Osteoblast (primary cell): Measurements from ENCODE around the gene ZNF763. TPM values are rescaled to one million over a fixed set of nuclear protein-coding genes. Genes with fewer than 3 reads are reported as not detected.
A peak's percentile ranks its signal among the peaks of the same experiment; 100 is the strongest.
"Not testable (repeated sequence)": the region's sequence is repeated elsewhere in the genome, so short reads cannot be mapped to it uniquely, and the experiment has no call there.

ENCODE experiments used
- DNase-seq: peaks from one replicate; pipeline ENCODE4 v3.0.0; 2011; ENCODE audit warnings: low spot score, mixed read lengths; ENCODE audit not compliant: insufficient read length; ENCODE audit errors: missing footprints
- H2AFZ ChIP-seq: 2 replicates; pipeline ENCODE4 v1.6.0; 2011; ENCODE audit warnings: mild to moderate bottlenecking, low read length
- H3K27ac ChIP-seq: 2 replicates; pipeline ENCODE4 v1.5.1; 2011; ENCODE audit warnings: mild to moderate bottlenecking, low read depth, low read length, moderate library complexity
- H3K27me3 ChIP-seq: 2 replicates; pipeline ENCODE4 v1.6.0; 2012; ENCODE audit warnings: mild to moderate bottlenecking, control low read depth, inconsistent platforms, low read length, moderate library complexity; ENCODE audit not compliant: insufficient read depth
- H3K36me3 ChIP-seq: 2 replicates; pipeline ENCODE4 v1.5.1; 2011; ENCODE audit warnings: mild to moderate bottlenecking, low read length, control low read depth, moderate library complexity; ENCODE audit not compliant: insufficient read depth
- H3K4me1 ChIP-seq: 2 replicates; pipeline ENCODE4 v1.5.1; 2011; ENCODE audit warnings: mild to moderate bottlenecking, low read length, control low read depth, moderate library complexity; ENCODE audit not compliant: insufficient read depth
- H3K4me2 ChIP-seq: 2 replicates; pipeline ENCODE4 v1.6.0; 2011; ENCODE audit warnings: mild to moderate bottlenecking, low read length; ENCODE audit not compliant: insufficient read depth
- H3K4me3 ChIP-seq: fragments of 200-600 bp; sonication (generic); 3 replicates; pipeline ENCODE4 v1.5.1; 2012; ENCODE audit warnings: mild to moderate bottlenecking, low read length, inconsistent platforms; ENCODE audit not compliant: insufficient read depth
- H3K79me2 ChIP-seq: 2 replicates; pipeline ENCODE4 v1.6.0; 2012; ENCODE audit warnings: mild to moderate bottlenecking, low read length, control low read depth, inconsistent platforms; ENCODE audit not compliant: insufficient read depth
- H3K9me3 ChIP-seq: 2 replicates; pipeline ENCODE4 v1.5.1; 2011; ENCODE audit warnings: low read depth, low read length, control low read depth
- H4K20me1 ChIP-seq: 2 replicates; pipeline ENCODE4 v1.6.0; 2012; ENCODE audit warnings: mild to moderate bottlenecking, low read length, control low read depth; ENCODE audit not compliant: insufficient read depth
- CTCF ChIP-seq: IDR thresholded peaks from 2 replicates; pipeline ENCODE4 v1.5.1; 2011; ENCODE audit warnings: mild to moderate bottlenecking, low read depth, low read length, moderate library complexity; ENCODE audit errors: extremely low read depth
- total RNA-seq: library from RNA; depleted of rRNA; stranded (reverse); fragments of >200 nt; gene quantifications from 2 replicates; pipeline ENCODE4 v1.2.3, GENCODE V29; 2012

ZNF763 gene
- total RNA-seq, 1 donor = 2.5 TPM

- no peak overlapping the region for H3K27ac ChIP-seq
- no peak overlapping the region for H3K4me3 ChIP-seq
- no peak overlapping the region for H3K4me2 ChIP-seq
- peaks cover 5% of the 10 kb centered on the region for H3K4me1 ChIP-seq
- no peak overlapping the region for H2AFZ ChIP-seq
- H3K27me3 ChIP-seq = no peaks in the 10 kb centered on the region
- no peaks in the 10 kb centered on the region for H4K20me1 ChIP-seq
- H3K79me2 ChIP-seq = peaks cover 13% of the 10 kb centered on the region
- H3K36me3 ChIP-seq = no peaks in the 10 kb centered on the region
- peaks cover 4% of the 10 kb centered on the region for H3K9me3 ChIP-seq
- no peak for TF ChIP-seq CTCF
- no peak for DNase-seq
Measured at GRCh38 chr19:11986754-11987153, 21.9 kb downstream of the ZNF763 start.

GRCh38 chr19:11987405-11988281 lies 22.8 kb downstream of the ZNF763 start:
- no peak for TF ChIP-seq CTCF
- Histone ChIP-seq H3K4me2 (peak overlapping the region; percentile 93), H2AFZ (peak overlapping the region; percentile 99), H3K9me3 (no peaks in the 10 kb centered on the region), H3K4me1 (peaks cover 5% of the 10 kb centered on the region), H3K79me2 (peaks cover 14% of the 10 kb centered on the region), H4K20me1 (no peaks in the 10 kb centered on the region), H3K36me3 (no peaks in the 10 kb centered on the region), H3K27ac (peak overlapping the region; percentile 68), H3K27me3 (no peaks in the 10 kb centered on the region), H3K4me3 (peak overlapping the region; percentile 96)
- DNase-seq = peak; percentile 97

- Histone ChIP-seq H3K4me1 (peaks cover 5% of the 10 kb centered on the region), H3K27me3 (no peaks in the 10 kb centered on the region), H2AFZ (no peak overlapping the region), H4K20me1 (no peaks in the 10 kb centered on the region), H3K36me3 (no peaks in the 10 kb centered on the region), H3K27ac (no peak overlapping the region), H3K9me3 (no peaks in the 10 kb centered on the region), H3K4me2 (peak overlapping the region; percentile 93), H3K4me3 (peak overlapping the region; percentile 96), H3K79me2 (peaks cover 23% of the 10 kb centered on the region)
- no peak for TF ChIP-seq CTCF
- no peak for DNase-seq
Measured at GRCh38 chr19:11989112-11989456, 24.2 kb downstream of the ZNF763 start.

GRCh38 chr19:11991921-11992320 lies 27.1 kb downstream of the ZNF763 start:
- not testable (repeated sequence) for H3K27ac ChIP-seq, H3K4me1 ChIP-seq, DNase-seq, H3K9me3 ChIP-seq, H2AFZ ChIP-seq, H3K4me2 ChIP-seq, H3K27me3 ChIP-seq, H3K4me3 ChIP-seq, H3K36me3 ChIP-seq, H4K20me1 ChIP-seq
- H3K79me2 ChIP-seq = peaks cover 27% of the 10 kb centered on the region
